BJ (cell line): ENCODE measurements around the gene TTC23. TPM values are rescaled to one million over a fixed set of nuclear protein-coding genes. Genes with fewer than 3 reads are reported as not detected.

ENCODE experiments used
- polyA plus RNA-seq: library from polyadenylated mRNA; depleted of rRNA; stranded (reverse); fragments of >200 nt; gene quantifications from 2 replicates; pipeline ENCODE4 v1.2.3, GENCODE V29; 2011; rRNA removed

Gene TTC23
- polyA plus RNA-seq, 1 experiment, result 3.6 TPM

Other genes starting within 250 kb of the TTC23 start
- gene PGPEP1L, start 241.8 kb downstream of the TTC23 start, polyA plus RNA-seq, result 0.15 TPM in 2 replicates
- 1.8 TPM in 2 replicates for gene SYNM, start 144.5 kb downstream of the TTC23 start, polyA plus RNA-seq
- 23.5 and 30.4 TPM in 2 replicates for gene LRRC28, start 1.9 kb upstream of the TTC23 start, polyA plus RNA-seq